HG03432 (cell line): ENCODE measurements around the gene ARL2.

Source experiments
- ATAC-seq: cut with Tn5 transposase; IDR thresholded peaks from one replicate; pipeline ENCODE4 v1.9.1; 2021; ENCODE audit warnings: mild to moderate bottlenecking, moderate library complexity; ENCODE audit not compliant: unreplicated experiment

The ARL2 gene

DNA sequence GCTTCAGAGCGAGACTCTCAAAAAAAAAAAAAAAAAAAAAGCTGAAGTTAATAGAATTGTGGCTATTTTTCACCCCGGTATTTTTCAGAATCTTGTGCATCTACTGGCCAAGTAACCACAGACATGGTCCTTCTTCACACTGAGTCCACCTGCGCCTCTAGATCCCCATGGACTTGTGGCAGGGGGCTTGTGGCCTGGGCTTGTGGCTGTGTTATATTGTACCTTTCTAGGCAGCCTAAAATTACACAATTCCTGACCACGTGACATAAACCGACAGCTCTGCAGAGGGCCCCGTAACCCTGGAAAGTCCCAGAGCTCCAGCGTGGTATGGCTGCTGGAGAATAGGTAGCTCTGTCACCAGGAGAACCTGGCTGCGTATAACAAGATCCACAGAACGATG lies 55.3 kb downstream of the ARL2 start:
- no peak for ATAC-seq
